WI38 (cell line): ENCODE data around the gene THUMPD2.
A peak's percentile ranks its signal among the peaks of the same experiment; 100 is the strongest.

Source experiments
- H3K4me3 ChIP-seq: 2 replicates; pipeline ENCODE4 v1.5.1; 2011; ENCODE audit warnings: low read depth, mild to moderate bottlenecking, control low read depth, low read length
- TF ChIP-seq, protein P1 (sequence below): IDR thresholded peaks from 2 replicates; pipeline ENCODE4 v1.5.1; 2012; ENCODE audit warnings: low read depth, mild to moderate bottlenecking, control low read depth, low read length

THUMPD2 gene, protein sequence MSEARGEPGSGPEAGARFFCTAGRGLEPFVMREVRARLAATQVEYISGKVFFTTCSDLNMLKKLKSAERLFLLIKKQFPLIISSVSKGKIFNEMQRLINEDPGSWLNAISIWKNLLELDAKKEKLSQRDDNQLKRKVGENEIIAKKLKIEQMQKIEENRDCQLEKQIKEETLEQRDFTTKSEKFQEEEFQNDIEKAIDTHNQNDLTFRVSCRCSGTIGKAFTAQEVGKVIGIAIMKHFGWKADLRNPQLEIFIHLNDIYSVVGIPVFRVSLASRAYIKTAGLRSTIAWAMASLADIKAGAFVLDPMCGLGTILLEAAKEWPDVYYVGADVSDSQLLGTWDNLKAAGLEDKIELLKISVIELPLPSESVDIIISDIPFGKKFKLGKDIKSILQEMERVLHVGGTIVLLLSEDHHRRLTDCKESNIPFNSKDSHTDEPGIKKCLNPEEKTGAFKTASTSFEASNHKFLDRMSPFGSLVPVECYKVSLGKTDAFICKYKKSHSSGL

DNA sequence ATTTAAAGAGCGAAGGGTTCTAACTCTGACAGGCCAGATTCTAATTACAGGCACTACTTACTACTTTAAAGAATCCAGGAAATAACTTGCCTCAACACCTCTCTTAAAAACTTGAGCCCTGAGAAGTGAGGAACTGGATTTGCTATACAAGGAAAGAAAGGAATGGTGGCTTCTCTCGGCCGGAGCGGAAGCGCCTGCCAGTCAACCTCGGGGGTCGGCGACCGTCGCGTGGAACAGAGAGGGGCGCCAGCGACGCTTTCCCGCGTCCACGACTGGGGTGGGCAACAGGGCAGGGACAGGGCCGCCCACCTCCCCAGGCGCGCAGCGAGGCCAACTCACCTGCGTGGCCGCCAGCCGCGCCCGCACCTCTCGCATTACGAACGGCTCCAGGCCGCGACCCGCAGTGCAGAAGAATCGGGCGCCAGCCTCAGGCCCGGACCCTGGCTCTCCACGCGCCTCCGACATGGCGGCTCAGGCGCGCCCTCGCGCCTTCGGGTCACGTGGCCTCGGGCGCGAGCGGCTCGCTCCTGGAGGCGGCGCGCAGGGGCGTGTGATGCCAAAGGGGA, at the start of gene THUMPD2:
TSS of gene THUMPD2 (minus strand) at position 484 of the 566 bp plus-strand sequence. CDS start at position 465, 19 bp downstream.
- peak within 1 kb of the TSS; percentile 87 for H3K4me3 ChIP-seq
- TF ChIP-seq, protein P1, sequence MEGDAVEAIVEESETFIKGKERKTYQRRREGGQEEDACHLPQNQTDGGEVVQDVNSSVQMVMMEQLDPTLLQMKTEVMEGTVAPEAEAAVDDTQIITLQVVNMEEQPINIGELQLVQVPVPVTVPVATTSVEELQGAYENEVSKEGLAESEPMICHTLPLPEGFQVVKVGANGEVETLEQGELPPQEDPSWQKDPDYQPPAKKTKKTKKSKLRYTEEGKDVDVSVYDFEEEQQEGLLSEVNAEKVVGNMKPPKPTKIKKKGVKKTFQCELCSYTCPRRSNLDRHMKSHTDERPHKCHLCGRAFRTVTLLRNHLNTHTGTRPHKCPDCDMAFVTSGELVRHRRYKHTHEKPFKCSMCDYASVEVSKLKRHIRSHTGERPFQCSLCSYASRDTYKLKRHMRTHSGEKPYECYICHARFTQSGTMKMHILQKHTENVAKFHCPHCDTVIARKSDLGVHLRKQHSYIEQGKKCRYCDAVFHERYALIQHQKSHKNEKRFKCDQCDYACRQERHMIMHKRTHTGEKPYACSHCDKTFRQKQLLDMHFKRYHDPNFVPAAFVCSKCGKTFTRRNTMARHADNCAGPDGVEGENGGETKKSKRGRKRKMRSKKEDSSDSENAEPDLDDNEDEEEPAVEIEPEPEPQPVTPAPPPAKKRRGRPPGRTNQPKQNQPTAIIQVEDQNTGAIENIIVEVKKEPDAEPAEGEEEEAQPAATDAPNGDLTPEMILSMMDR = no peak

DNA sequence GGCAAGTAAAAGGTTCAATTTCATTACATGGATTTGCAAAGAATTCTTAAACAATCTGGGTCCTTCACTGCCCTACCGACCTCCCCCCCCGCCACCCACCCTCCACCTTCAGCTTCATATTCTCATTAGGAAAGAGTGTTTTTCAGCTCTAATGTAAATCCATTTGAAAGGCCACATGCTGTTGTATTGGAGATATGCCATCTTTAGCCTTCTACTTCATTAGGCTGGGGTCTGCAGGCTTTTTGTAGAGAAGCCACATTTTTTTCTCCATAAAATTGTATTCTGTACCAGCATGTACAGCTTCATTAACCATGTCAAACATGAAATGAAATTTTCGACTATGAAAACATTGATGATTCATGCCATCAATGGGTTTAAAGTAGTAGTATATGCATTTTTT, 42.8 kb upstream of the THUMPD2 start:
- TF ChIP-seq, protein P1 = no peak
- H3K4me3 ChIP-seq = no peak overlapping the region

DNA sequence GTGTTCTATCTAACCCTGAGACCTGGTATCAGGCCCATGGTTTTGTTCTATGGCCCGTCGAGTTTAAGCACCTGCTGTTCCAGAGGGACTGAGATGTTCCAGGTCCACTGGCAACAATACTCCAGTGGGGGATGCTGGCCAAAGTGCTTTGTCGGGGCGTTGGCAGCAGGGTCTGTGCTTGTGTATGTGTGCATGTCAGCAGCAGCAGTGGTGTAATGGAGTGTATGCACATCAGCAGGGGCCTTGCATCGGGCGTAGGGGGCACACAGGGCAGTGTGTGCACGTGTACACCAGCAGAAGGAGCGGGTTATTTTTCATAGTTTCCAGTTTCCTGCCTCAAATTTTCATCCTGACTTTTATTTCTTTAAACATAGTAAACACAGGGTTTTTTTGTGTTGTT, 37.8 kb upstream of the THUMPD2 start:
- TF ChIP-seq, protein P1 = no peak
- H3K4me3 ChIP-seq = no peak overlapping the region

DNA sequence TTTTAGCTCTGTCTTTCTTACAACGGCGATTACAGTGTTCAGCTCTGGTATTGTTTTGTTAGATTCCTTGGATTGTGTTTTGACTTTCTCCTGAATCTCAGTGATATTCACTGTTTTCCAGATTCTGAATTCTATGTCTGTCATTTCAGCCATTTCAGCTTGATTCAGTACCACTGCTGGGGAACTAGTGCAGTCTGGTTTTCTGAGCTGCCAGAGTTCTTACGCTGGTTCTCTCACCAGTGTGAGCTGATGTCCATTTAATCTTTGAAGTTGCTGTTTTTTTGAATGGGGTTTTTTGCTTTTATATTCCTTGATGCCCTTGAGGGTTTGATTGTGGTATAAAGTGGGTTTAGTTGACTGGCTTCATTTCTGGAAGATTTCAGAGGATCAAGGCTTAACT, 37.4 kb upstream of the THUMPD2 start:
- H3K4me3 ChIP-seq = no peak overlapping the region
- TF ChIP-seq, protein P1 = no peak

DNA sequence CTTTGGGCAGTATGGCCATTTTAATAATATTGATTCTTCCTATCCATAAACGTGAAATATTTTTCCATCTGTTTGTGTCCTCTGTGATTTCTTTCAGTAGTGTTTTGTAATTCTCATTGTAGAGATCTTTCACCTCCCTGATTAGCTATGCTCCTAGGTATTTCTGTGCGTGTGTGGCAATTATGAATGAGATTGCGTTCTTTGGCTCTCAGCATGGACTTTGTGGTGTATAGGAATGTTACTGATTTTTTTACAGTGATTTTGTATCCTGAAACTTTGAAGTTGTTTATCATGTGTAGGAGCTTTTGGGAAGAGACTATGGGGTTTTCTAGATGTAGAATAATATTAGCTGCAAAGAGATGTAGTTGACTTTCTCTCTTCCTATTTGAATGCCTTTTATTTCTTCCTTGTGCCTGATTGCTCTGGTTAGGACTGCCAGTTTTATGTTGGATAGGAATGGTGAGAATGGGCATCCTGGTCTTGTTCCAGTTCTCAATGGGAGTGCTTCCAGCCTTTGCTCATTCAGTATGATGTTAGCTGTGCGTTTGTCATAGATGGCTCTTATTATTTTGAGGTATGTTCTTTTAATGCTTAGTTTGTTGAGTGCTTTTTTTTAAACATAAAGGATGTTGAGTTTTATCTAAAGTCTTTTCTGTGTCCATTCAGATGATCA, 27.0 kb upstream of the THUMPD2 start:
- no peak overlapping the region for H3K4me3 ChIP-seq
- TF ChIP-seq, protein P1 = no peak

DNA sequence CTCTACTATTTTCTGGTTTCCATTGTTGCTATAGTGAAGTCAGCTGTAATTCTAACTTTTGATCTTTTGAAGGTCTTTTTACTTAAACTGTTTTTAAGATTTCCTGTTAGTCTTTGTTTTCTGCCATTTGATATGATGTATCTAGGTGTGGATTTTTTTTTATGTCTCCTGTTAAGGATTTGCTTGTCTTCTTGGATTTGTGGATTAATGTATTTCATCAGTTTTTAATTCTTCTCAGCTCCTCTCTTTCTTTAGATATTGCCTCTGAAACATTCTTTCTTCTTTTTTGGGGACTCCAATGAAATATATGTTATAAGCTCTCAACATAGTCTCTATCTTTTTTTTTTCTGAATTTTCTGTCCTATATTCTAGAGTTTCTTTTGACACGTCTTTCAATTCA, 24.8 kb upstream of the THUMPD2 start:
- H3K4me3 ChIP-seq = no peak overlapping the region
- TF ChIP-seq, protein P1 = no peak
